Small intestine (tissue), 7 donors: ENCODE measurements around the gene ONECUT3. TPM values are rescaled to one million over a fixed set of nuclear protein-coding genes. Genes with fewer than 3 reads are reported as not detected.

ENCODE experiments used
- DNase-seq, 2 donors: peaks; one replicate each; pipeline versions ENCODE4 v3.0.0 to v3.0.0-alpha.2; 2013
- FAIRE-seq: peaks from 2 replicates; lab custom pipeline; 2012; peaks lifted over from hg19 to GRCh38; lab: Jason Lieb, UNC
- H3K27ac ChIP-seq, 3 donors: one replicate each; pipeline ENCODE4 v1.5.1; 2013; ENCODE audit warnings: low read length in 2 of 3, mild to moderate bottlenecking in 2 of 3, control low read depth in 1 of 3, inconsistent platforms in 1 of 3, low read depth in 1 of 3, moderate library complexity in 1 of 3
- H3K27me3 ChIP-seq, 3 donors: one replicate each; pipeline ENCODE4 v1.6.1; 2013; ENCODE audit warnings: low read length in 3 of 3, inconsistent platforms in 1 of 3; ENCODE audit not compliant: control insufficient read depth in 3 of 3, insufficient read depth in 3 of 3
- H3K36me3 ChIP-seq, 3 donors: one replicate each; pipeline ENCODE4 v1.6.1; 2013; ENCODE audit warnings: low read length in 3 of 3, inconsistent platforms in 1 of 3, low read depth in 1 of 3, mild to moderate bottlenecking in 1 of 3, moderate library complexity in 1 of 3; ENCODE audit not compliant: control insufficient read depth in 3 of 3, insufficient read depth in 2 of 3
- H3K4me1 ChIP-seq, 3 donors: one replicate each; pipeline ENCODE4 v1.6.1; 2013; ENCODE audit warnings: low read length in 2 of 3, inconsistent platforms in 1 of 3, low read depth in 1 of 3, mild to moderate bottlenecking in 1 of 3, moderate library complexity in 1 of 3; ENCODE audit not compliant: control insufficient read depth in 3 of 3, insufficient read depth in 2 of 3
- H3K4me3 ChIP-seq, 3 donors: one replicate each; pipeline ENCODE4 v1.5.1; 2013; ENCODE audit warnings: low read length in 3 of 3, control low read depth in 1 of 3, inconsistent platforms in 1 of 3, low read depth in 1 of 3, mild to moderate bottlenecking in 1 of 3, moderate library complexity in 1 of 3
- H3K9me3 ChIP-seq, 2 donors: one replicate each; pipeline ENCODE4 v1.6.1; 2013; ENCODE audit warnings: low read depth in 1 of 2, low read length in 1 of 2; ENCODE audit not compliant: control insufficient read depth in 2 of 2, insufficient read depth in 1 of 2
- WGBS, 3 donors: extraction: QIAGEN DNeasy Blood & Tissue Kit; methylation state at CpG; one replicate each; pipeline ENCODE4 v1.1.7; 2013; 5-methylcytosine and 5-hydroxymethylcytosine counted together
- polyA plus RNA-seq, 4 donors: library from polyadenylated mRNA; stranded (reverse) in 3 of 4; unstranded in 1 of 4; fragments of 200-250 nt in 3 of 4; fragments of 120-200 nt in 1 of 4; gene quantifications; one replicate each; pipeline versions ENCODE4 v1.2.1 to v1.2.3, GENCODE V29; 2013
- donor health status: healthy with polysubstance abuse.
- donor health status: control.
- donor health status: control.
- donor health status: Bipolar disorder and iron deficiency.
- donor health status: healthy.

Gene ONECUT3
- polyA plus RNA-seq, 4 donors = under 0.01 to 0.46 (median 0.15) TPM

DNA sequence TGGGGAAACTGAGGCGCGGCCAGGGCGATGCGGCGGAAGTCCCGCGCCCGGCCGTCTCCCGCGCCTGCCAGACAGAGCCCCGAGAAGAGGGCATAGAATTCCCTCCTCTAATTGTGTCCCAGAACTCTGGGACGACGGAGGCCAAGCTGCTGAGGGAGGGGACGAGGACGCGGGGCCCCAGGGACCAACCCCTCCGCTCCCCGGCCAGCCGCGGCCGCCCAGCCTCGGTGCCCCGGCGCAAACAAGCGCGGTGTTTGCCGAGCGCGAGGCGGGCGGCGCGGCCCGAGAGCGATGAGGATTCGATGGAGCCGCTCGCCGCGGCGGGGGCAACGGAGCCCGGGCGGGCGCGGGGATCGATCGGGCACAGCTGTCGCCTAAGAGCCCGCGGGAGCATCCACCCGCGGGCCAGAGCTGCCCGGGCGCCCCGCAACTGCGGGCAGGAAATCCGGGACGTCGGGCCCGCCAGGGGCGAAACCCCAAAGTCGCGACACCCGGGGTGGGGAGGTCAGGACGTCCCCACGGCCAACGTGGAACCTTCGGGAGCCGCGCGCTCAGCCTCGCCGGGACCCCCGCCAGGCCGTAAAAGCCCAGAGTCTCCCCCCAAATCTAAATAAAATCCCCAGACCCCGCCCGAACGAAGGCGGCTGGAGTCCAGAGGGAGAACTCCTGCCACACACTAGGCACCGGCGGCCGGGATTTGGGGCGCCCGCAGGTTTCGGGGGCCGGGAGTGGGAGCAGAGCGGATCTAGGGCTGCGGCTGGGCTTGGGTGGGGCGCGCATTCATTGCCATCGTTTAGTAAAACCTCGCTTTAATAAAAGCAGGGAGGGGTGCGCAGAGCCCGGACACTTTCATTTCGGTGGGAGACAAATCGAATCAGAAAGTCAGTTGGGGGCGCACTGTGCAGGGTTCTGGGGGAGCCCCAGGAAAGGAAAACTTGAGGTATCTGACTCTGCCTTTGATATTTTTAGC lies 3.6 kb upstream of the ONECUT3 start:
- DNase-seq (no peak), FAIRE-seq (no peak)
- WGBS, 3 donors = 2 to 5% (median 3%) methylated on average over 65 to 99 of the region's 99 CpGs
- peaks cover 0 to 13% (median 8%) of the 10 kb centered on the region in 3 donors for H3K4me1 ChIP-seq
- peaks cover 0 to 3% of the 10 kb centered on the region in 2 donors for H3K9me3 ChIP-seq
- H3K4me3 ChIP-seq = no peak overlapping the region
- H3K36me3 ChIP-seq = no peaks in the 10 kb centered on the region
- no peak overlapping the region for H3K27ac ChIP-seq
- H3K27me3 ChIP-seq = peaks cover 30 to 82% (median 58%) of the 10 kb centered on the region in 3 donors

DNA sequence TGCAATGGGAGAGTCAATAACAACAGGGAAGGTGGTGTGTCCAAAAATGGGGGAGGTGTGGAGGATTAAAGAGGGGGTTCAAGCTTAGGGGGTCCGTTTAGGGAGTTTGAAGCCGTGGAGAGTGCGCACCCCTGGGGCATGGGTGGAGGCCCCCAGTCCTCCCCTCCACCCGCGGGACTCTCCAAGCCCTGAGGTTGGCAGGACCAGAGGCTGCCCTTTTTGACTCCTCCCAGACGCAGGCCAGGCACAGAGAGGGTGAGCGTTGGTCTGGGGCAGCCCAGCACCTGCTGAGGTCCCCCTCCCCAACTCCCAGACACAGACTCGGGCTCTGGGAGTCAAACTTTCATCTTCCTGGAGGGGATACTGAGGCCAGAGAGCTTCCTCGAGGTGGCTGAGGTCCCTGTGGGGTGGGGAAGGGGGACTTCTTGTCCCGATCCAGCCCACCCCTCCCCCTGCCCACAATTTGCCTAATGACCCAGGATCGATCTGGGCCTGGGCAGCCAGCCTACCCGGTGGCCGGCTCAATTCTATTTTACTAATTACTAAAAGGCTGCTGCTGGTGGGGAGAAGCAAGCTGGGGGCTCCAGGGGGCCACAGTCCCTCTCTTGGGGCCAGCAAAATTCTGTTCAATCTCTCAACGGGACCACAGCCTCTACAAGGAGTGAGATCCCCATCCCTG lies 2.8 kb upstream of the ONECUT3 start:
- H3K36me3 ChIP-seq = no peaks in the 10 kb centered on the region
- peaks cover 38 to 81% (median 64%) of the 10 kb centered on the region in 3 donors for H3K27me3 ChIP-seq

DNA sequence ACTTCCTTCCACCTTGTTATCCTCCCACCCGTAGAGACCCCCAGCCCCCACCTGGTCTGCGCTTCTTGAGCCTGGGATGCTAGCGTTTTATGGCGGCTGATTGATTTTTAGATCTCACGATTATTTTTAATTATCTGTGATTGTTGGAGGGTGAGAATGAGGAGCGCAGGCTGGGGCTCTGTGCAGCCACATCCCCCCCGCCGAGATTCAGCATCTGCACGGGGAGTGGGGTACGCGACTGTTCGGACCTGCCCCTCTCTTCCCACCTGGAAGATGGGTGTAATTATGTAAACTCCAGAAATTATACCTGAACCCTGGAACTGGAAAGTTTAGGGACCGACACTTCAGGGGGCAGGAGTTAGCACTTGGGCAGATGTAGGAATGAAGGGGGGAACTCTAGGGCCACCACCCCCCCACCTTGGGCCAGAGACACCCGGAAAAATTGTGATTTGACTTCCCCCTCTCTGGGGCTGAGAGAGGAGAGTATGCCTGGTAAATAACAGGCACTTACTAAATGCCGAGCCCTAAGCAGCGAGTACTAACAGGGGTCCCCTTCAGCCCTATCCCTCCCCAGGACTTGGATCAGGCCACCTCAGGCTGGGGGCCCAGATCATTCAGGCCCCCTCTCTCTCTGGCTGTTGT lies 1.8 kb upstream of the ONECUT3 start:
- FAIRE-seq = no peak
- WGBS, 3 donors = 6 to 8% (median 7%) methylated on average over 16 of the region's 16 CpGs
- H3K27me3 ChIP-seq = peaks cover 41 to 84% (median 68%) of the 10 kb centered on the region in 3 donors

More for the DNA sequence above, 2.8 kb upstream of the ONECUT3 start:
- Histone ChIP-seq H3K4me3 (no peak overlapping the region), H3K27ac (no peak overlapping the region), H3K9me3 (peaks cover 0 to 3% of the 10 kb centered on the region in 2 donors), H3K4me1 (peaks cover 0 to 13% (median 8%) of the 10 kb centered on the region in 3 donors)
- WGBS, 3 donors = 2 to 4% (median 4%) methylated on average over 11 to 14 of the region's 14 CpGs
- FAIRE-seq = no peak
- DNase-seq = no peak

DNA sequence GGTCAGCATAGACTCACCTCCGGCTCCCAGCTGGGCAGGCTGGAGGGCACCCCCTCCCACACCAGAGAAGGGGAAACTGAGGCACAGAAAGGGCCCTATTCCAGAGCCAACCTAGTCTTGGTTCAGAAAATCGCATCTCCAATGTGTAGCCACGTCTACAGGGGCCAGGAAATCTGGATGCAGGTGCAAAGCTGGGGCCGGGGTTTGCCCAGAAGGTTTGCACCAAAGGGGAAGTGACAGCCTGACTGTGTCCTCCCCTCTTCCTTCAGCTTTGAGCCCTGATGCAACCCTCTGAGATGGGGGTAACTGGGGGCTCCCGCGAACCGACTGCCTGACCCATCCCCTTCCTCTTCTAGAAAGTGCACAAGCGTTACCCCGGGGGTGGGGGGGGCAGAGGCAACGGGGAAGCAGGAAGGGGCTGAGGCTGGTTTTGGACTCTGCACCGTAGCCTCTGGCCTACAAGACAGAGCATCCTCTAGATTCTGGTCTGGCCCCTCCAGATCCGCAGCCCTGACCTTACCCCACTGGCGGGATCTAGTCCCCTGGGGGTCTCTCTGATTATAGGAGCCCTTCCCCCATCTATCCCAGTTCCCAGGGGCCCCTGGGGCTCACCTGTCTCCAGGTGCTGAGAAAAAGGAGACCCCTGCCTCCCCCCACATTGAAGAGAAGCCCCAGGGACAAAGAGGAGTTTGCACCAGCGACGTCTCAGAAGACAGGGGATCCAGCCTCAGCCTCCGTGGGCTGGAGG lies 1.1 kb upstream of the ONECUT3 start:
- Histone ChIP-seq H3K9me3 (peaks cover 0 to 3% of the 10 kb centered on the region in 2 donors), H3K36me3 (no peaks in the 10 kb centered on the region), H3K27me3 (peaks cover 45 to 84% (median 69%) of the 10 kb centered on the region in 3 donors), H3K4me1 (peaks cover 0 to 13% (median 8%) of the 10 kb centered on the region in 3 donors), H3K4me3 (no peak overlapping the region), H3K27ac (no peak overlapping the region)
- 4 to 10% (median 6%) methylated on average over 15 to 16 of the region's 16 CpGs for WGBS, 3 donors
- FAIRE-seq (no peak), DNase-seq (no peak)

More for the DNA sequence above, 1.8 kb upstream of the ONECUT3 start:
- Histone ChIP-seq H3K4me1 (peaks cover 0 to 13% (median 8%) of the 10 kb centered on the region in 3 donors), H3K9me3 (peaks cover 0 to 3% of the 10 kb centered on the region in 2 donors), H3K27ac (no peak overlapping the region), H3K4me3 (no peak overlapping the region), H3K36me3 (no peaks in the 10 kb centered on the region)
- DNase-seq = no peak

DNA sequence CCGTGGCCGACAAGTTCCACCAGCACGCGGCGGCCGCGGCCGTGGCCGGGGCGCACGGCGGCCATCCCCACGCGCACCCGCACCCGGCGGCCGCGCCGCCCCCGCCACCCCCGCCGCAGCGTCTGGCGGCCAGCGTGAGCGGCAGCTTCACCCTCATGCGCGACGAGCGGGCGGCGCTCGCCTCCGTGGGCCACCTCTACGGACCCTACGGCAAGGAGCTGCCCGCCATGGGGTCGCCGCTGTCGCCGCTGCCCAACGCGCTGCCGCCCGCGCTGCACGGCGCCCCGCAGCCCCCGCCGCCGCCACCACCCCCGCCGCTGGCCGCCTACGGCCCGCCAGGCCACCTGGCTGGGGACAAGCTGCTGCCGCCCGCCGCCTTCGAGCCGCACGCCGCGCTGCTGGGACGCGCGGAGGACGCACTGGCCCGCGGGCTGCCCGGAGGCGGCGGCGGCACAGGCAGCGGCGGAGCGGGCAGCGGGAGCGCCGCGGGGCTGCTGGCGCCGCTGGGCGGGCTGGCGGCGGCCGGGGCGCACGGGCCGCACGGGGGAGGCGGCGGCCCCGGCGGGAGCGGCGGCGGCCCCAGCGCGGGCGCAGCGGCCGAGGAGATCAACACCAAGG lies 821 bp downstream of the ONECUT3 start:
- Histone ChIP-seq H3K27me3 (peaks cover 40 to 83% (median 60%) of the 10 kb centered on the region in 3 donors), H3K4me3 (no peak overlapping the region), H3K36me3 (no peaks in the 10 kb centered on the region), H3K4me1 (peaks cover 0 to 11% (median 1%) of the 10 kb centered on the region in 3 donors), H3K27ac (no peak overlapping the region), H3K9me3 (no peaks in the 10 kb centered on the region)
- DNase-seq (no peak), FAIRE-seq (no peak)
- WGBS, 3 donors = 3 to 5% (median 3%) methylated on average over 41 to 105 of the region's 105 CpGs

DNA sequence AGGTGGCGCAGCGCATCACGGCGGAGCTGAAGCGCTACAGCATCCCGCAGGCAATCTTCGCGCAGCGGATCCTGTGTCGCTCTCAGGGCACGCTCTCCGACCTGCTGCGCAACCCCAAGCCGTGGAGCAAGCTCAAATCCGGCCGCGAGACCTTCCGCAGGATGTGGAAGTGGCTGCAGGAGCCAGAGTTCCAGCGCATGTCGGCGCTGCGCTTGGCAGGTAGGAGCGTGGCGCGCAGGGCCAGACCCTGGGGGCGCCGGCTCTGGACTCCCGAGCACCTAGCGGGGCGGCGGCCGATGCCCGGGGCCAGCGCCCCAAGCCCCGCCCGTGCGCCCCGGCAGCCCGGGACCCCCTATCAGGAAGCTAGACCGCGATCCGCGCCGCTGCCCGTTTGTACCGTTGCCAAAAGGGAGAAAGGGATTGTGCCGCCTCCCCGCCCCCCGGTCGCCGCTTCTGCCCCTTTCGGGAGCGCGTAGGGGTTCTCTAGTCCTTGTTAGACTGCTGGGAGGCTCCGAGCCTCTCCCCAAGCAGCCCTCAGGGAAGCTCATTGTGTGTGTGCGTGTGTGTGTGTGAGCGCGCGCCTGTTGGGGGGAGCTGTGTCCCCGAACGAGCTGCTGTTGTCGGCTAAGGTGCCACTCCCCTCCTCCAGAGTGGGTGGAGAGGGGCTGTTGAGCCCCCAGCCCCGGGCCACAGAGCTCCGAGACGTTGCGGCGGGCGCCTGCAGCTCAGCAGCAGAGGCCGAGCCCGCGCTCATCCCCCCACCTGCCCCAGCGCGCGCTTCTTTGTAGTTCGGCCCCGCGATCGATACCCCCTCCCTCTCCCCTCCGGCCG lies 1.5 kb downstream of the ONECUT3 start:
- 3 to 7% (median 5%) methylated on average over 58 to 80 of the region's 80 CpGs for WGBS, 3 donors
- Histone ChIP-seq H3K27ac (no peak overlapping the region), H3K36me3 (no peaks in the 10 kb centered on the region), H3K9me3 (no peaks in the 10 kb centered on the region), H3K27me3 (peaks cover 34 to 85% (median 59%) of the 10 kb centered on the region in 3 donors), H3K4me3 (no peak overlapping the region), H3K4me1 (peaks cover 0 to 4% (median 0%) of the 10 kb centered on the region in 3 donors)
- FAIRE-seq (no peak), DNase-seq (no peak)
